Measurements from ENCODE around the gene BMP7. TPM values are rescaled to one million over a fixed set of nuclear protein-coding genes. Genes with fewer than 3 reads are reported as not detected.

BMP7 gene
- total and polyA plus RNA-seq, 2 experiments from 2014 or later, result 15.9 to 22.8 TPM

DNA sequence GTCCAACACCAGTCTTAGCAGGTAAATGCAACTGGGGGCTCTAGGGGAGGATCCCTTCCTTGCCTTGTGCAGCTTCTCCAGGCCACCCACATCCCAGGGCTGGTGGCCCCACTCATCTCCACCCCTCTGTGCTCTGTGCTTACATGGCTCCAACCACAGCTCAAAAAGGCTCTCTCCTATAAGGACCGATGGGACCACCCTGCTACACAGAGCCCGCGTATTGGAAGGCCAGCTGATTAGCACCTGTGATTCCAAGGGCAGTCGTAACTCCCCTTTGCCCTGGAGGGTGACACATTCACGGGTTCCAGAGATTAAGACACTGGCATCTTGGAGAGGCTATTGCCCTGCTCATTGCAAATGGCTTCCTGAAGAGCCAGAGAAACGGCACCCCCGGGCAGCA, 84.8 kb downstream of the BMP7 start:
- Histone ChIP-seq H3K4me1 (ENCODE audit: insufficient read depth) (peaks cover 11% of the 10 kb centered on the region; the same call in 1 of the 2 replicates), H3K9me2 (ENCODE audit: insufficient read depth) (no peaks in the 10 kb centered on the region), H3K36me3 (ENCODE audit: insufficient read depth) (no peaks in the 10 kb centered on the region), H4K20me1 (replicated peaks; ENCODE audit: insufficient read depth) (no peaks in the 10 kb centered on the region), H3K4me2 (no peak overlapping the region), H3K4me3 (no peak overlapping the region), H3K27ac (ENCODE audit: low read depth) (no peak overlapping the region), H3K27me3 (ENCODE audit: insufficient read depth) (no peaks in the 10 kb centered on the region), H2AFZ (no peak overlapping the region), H3F3A (replicated peaks; ENCODE audit: low read depth) (no peaks in the 10 kb centered on the region), H3K79me2 (replicated peaks; ENCODE audit: insufficient read depth) (no peaks in the 10 kb centered on the region)
- H3K36me3 Mint-ChIP-seq (ENCODE audit: low read depth), result no peaks in the 10 kb centered on the region
- TF ChIP-seq POLR2AphosphoS5 (IDR thresholded peaks at IDR 0.05; ENCODE audit: low read depth) (no peak), EZH2 (IDR thresholded peaks at IDR 0.05; ENCODE audit: low read depth, unreplicated experiment) (no peak), STAT1 (IDR thresholded peaks at IDR 0.05; ENCODE audit: unreplicated experiment) (no peak), ZNF331 (CRISPR knock-in tag; IDR thresholded peaks at IDR 0.05; ENCODE audit: low read depth) (no peak), EZH2phosphoT487 (IDR thresholded peaks at IDR 0.05; ENCODE audit: unreplicated experiment) (no peak), NANOG (IDR thresholded peaks at IDR 0.05; ENCODE audit: borderline replicate concordance) (no peak), JUNB (IDR thresholded peaks at IDR 0.05; ENCODE audit: unreplicated experiment) (no peak), CREB1 (CRISPR knock-in tag; IDR thresholded peaks at IDR 0.05; ENCODE audit: low read depth) (no peak)
- TF ChIP-seq, protein P1, sequence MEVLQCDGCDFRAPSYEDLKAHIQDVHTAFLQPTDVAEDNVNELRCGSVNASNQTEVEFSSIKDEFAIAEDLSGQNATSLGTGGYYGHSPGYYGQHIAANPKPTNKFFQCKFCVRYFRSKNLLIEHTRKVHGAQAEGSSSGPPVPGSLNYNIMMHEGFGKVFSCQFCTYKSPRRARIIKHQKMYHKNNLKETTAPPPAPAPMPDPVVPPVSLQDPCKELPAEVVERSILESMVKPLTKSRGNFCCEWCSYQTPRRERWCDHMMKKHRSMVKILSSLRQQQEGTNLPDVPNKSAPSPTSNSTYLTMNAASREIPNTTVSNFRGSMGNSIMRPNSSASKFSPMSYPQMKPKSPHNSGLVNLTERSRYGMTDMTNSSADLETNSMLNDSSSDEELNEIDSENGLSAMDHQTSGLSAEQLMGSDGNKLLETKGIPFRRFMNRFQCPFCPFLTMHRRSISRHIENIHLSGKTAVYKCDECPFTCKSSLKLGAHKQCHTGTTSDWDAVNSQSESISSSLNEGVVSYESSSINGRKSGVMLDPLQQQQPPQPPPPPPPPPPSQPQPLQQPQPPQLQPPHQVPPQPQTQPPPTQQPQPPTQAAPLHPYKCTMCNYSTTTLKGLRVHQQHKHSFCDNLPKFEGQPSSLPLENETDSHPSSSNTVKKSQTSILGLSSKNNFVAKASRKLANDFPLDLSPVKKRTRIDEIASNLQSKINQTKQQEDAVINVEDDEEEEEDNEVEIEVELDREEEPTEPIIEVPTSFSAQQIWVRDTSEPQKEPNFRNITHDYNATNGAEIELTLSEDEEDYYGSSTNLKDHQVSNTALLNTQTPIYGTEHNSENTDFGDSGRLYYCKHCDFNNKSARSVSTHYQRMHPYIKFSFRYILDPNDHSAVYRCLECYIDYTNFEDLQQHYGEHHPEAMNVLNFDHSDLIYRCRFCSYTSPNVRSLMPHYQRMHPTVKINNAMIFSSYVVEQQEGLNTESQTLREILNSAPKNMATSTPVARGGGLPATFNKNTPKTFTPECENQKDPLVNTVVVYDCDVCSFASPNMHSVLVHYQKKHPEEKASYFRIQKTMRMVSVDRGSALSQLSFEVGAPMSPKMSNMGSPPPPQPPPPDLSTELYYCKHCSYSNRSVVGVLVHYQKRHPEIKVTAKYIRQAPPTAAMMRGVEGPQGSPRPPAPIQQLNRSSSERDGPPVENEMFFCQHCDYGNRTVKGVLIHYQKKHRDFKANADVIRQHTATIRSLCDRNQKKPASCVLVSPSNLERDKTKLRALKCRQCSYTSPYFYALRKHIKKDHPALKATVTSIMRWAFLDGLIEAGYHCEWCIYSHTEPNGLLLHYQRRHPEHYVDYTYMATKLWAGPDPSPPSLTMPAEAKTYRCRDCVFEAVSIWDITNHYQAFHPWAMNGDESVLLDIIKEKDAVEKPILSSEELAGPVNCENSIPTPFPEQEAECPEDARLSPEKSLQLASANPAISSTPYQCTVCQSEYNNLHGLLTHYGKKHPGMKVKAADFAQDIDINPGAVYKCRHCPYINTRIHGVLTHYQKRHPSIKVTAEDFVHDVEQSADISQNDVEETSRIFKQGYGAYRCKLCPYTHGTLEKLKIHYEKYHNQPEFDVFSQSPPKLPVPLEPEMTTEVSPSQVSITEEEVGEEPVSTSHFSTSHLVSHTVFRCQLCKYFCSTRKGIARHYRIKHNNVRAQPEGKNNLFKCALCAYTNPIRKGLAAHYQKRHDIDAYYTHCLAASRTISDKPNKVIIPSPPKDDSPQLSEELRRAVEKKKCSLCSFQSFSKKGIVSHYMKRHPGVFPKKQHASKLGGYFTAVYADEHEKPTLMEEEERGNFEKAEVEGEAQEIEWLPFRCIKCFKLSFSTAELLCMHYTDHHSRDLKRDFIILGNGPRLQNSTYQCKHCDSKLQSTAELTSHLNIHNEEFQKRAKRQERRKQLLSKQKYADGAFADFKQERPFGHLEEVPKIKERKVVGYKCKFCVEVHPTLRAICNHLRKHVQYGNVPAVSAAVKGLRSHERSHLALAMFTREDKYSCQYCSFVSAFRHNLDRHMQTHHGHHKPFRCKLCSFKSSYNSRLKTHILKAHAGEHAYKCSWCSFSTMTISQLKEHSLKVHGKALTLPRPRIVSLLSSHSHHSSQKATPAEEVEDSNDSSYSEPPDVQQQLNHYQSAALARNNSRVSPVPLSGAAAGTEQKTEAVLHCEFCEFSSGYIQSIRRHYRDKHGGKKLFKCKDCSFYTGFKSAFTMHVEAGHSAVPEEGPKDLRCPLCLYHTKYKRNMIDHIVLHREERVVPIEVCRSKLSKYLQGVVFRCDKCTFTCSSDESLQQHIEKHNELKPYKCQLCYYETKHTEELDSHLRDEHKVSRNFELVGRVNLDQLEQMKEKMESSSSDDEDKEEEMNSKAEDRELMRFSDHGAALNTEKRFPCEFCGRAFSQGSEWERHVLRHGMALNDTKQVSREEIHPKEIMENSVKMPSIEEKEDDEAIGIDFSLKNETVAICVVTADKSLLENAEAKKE (CRISPR knock-in tag; IDR thresholded peaks at IDR 0.05), result no peak
- TF ChIP-seq, protein P2, sequence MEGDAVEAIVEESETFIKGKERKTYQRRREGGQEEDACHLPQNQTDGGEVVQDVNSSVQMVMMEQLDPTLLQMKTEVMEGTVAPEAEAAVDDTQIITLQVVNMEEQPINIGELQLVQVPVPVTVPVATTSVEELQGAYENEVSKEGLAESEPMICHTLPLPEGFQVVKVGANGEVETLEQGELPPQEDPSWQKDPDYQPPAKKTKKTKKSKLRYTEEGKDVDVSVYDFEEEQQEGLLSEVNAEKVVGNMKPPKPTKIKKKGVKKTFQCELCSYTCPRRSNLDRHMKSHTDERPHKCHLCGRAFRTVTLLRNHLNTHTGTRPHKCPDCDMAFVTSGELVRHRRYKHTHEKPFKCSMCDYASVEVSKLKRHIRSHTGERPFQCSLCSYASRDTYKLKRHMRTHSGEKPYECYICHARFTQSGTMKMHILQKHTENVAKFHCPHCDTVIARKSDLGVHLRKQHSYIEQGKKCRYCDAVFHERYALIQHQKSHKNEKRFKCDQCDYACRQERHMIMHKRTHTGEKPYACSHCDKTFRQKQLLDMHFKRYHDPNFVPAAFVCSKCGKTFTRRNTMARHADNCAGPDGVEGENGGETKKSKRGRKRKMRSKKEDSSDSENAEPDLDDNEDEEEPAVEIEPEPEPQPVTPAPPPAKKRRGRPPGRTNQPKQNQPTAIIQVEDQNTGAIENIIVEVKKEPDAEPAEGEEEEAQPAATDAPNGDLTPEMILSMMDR (conservative IDR thresholded peaks at IDR 0.05; ENCODE audit: low read depth in 2 of 2), result no peak
- TF ChIP-seq, protein P3, sequence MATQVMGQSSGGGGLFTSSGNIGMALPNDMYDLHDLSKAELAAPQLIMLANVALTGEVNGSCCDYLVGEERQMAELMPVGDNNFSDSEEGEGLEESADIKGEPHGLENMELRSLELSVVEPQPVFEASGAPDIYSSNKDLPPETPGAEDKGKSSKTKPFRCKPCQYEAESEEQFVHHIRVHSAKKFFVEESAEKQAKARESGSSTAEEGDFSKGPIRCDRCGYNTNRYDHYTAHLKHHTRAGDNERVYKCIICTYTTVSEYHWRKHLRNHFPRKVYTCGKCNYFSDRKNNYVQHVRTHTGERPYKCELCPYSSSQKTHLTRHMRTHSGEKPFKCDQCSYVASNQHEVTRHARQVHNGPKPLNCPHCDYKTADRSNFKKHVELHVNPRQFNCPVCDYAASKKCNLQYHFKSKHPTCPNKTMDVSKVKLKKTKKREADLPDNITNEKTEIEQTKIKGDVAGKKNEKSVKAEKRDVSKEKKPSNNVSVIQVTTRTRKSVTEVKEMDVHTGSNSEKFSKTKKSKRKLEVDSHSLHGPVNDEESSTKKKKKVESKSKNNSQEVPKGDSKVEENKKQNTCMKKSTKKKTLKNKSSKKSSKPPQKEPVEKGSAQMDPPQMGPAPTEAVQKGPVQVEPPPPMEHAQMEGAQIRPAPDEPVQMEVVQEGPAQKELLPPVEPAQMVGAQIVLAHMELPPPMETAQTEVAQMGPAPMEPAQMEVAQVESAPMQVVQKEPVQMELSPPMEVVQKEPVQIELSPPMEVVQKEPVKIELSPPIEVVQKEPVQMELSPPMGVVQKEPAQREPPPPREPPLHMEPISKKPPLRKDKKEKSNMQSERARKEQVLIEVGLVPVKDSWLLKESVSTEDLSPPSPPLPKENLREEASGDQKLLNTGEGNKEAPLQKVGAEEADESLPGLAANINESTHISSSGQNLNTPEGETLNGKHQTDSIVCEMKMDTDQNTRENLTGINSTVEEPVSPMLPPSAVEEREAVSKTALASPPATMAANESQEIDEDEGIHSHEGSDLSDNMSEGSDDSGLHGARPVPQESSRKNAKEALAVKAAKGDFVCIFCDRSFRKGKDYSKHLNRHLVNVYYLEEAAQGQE (IDR thresholded peaks at IDR 0.05; ENCODE audit: unreplicated experiment), result no peak
- ATAC-seq (no peak), DNase-seq (ENCODE audit: low spot score) (no peak)
- H3K4me3 Mint-ChIP-seq, result no peak overlapping the region
- peaks cover 6% of the 10 kb centered on the region for H3K27me3 Mint-ChIP-seq (ENCODE audit: insufficient read depth, low read depth, poor library complexity)
- peaks cover 3% of the 10 kb centered on the region; the same call in 1 of the 3 replicates for H3K9me3 Mint-ChIP-seq
- peaks cover 23% of the 10 kb centered on the region for H3K4me1 Mint-ChIP-seq
- H3K27ac Mint-ChIP-seq, result no peak overlapping the region

All from GM23338 (cell line).